GM11168 (cell line): ENCODE measurements around the gene APOL6.
"Not testable (repeated sequence)": the region's sequence is repeated elsewhere in the genome, so short reads cannot be mapped to it uniquely, and the experiment has no call there.

Source experiments
- in situ Hi-C: fragments of 300-500 bp; cut with MboI; formaldehyde crosslinking; loops from one replicate; pipeline ENCODE4 v1.12.0; 2022; ENCODE audit warnings: low sequenced_read_pairs; ENCODE audit not compliant: unreplicated experiment

APOL6 gene

DNA sequence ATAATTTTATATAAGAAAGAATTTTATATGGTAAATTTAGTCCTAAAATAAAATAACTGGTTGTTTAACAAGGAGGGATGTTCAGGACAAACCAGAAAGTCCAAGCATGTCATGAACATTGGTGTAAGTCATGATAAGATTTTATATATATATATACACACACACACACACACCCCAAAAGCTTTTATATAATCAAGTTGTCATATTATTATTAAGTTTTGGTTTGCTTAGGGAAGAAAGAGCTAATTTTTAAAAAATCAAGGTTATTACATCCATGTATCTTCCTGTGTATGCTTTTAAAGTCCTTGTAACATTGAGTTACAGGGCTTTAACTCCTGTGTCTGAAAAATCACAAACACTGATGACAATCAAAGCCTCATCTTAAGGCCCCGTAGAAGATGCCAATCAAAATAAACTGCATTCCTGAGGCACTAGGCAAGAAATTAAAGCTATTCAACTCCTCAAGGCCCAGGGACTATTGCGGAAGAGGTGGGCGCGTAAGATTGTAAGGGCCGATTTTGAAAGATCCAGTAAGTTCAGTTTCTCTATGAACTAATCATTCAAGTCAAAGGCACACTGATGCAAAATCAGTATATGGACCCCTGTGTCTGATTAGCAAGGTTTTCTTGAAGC is 16.8 kb downstream of the APOL6 start:
- in situ Hi-C loops: no loop called here

DNA sequence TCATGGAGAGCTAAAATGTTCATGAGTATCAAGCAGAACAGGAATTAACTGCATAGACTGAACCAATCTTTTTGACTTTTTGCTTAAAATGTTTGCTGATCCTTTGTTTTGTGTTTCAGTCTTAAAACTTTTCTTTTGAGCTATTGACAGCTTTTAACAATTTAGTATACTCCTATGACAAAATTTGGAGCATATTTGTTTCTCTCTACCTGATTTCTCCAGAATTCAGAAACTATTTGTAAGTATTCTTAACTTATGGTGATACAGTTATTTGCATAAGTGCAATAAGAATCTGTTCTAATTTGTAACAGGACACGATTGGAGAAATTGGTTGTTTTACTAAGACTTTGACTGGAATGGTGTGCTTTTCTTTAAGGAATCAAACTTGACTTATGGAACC is 18.5 kb downstream of the APOL6 start:
- in situ Hi-C loops: not testable (repeated sequence)

DNA sequence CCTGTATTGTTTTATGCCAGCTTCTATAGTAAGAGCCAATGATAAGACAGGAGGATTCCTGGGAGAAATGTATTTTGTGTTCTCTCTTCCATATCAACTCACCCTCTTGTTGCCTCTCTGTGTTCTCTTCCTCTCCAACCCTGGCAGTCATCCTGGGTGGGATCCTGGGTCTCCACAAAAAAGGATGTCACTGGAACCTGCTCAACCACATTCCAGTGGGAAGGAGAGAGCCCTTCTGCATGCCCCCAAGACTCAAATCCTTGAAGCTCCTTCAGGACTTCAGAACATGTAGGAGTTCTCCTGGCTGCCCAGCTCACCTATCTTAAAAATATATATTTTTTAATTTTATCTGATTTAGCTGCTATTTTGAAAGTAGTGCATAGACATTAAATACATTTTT is 26.1 kb downstream of the APOL6 start:
- in situ Hi-C loops: no loop called here

DNA sequence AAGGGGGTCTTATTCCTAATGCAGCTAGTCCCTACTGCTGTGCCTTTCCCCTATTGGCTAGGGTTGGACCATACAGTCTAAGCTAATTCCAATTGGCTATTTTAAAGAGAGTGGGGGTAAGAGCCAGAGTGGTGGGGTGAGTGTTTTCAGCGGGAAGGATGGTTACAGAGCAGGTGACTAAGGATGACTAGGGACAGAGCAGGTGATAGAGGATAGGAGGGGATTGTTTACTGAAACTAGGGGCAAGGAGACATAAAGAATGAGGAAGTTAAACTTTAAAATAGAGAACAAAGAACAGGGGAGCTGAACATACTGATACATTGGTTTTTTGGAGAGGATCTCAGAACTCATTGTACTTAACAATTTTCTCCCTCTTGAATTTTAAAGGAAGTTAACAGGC is 27.8 kb downstream of the APOL6 start:
- in situ Hi-C loops: not testable (repeated sequence)

- in situ Hi-C loops: no loop called here
Measured at GRCh38 chr22:35677460-35678187, 29.4 kb downstream of the APOL6 start.

DNA sequence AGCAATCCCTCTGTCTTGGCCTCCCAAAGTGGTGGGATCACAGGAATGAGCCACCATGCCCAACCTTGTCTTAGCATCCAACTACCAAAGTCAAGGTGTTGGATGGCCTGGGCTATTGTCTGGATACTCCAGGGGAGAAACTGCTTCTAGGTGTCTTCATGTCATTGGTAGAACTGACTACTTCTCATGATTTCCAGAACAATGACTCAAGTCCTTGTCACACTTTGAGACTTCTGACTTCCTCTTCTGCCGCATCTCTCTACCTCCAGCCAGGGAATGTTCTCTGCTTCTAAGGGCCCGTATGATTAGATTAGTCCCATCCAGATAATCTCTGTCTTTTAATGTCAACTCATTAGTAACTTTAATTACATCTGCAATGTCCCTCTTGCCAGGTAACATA is 30.6 kb downstream of the APOL6 start:
- in situ Hi-C loops: no loop called here

DNA sequence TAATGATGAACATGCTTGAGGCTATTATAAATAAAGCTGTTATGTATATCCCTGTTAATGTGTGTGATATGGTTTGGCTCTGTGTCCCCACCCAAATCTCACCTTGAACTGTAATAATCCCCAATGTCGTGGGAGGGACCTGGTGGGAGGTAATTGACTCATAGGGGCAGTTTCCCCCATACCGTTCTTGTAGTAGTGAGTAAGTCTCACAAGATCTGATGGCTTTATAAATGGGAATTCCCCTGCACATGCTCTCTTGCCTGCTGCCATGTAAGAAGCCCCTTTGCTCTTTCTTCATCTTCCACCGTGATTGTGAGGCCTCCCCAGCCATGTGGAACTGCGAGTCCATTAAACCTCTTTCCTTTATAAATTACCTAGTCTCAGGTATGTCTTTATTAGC is 31.2 kb downstream of the APOL6 start:
- in situ Hi-C loops: not testable (repeated sequence)

DNA sequence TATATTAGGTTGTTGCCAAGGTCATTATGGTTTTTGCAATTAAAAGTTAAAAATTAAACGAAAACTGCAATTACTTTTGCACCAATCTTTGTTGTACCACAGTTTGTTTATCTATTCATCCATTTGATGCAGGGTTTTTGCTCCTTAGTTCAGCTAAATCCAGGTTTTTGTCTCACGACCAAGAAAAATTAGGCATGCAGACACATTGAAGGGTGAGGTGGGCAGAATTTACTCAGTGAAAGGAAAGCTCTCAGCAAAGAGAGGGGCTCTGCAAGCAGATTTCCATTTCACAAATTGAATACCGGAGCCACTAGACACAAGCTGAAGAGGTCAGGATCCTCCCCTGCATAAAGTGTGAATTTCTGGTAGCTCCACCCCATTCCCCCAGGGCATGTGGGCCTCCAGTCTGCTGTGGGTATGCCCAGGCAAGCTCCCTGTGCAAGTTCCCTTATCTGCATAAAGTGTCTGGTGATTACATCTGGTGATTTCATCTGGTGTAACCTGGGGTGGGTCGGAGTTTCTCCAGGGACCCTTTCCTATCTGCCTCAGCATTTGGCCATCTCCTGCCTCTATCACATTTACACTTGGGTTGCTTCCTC is 33.3 kb downstream of the APOL6 start:
- in situ Hi-C loops: no loop called here

DNA sequence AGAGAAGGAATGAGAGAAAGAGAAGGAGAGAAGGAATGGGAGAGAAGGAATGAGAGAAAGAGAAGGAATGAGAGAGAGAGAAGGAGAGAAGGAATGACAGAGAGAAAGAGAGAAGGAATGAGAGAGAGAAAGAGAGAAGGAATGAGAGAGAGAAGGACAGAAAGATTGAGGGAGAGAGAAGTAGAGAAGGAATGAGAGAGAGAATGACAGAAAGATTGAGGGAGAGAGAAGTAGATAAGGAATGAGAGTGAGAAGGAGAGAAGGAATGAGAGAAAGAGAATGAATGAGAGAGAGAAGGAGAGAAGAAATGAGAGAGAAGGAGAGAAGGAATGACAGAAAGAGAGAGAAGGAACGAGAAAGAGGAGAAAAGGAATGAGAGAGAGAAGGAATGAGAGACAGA is 35.3 kb downstream of the APOL6 start:
- in situ Hi-C loops: no loop called here

- in situ Hi-C loops: no loop called here
Measured at GRCh38 chr22:35684270-35684700, 36.0 kb downstream of the APOL6 start.

DNA sequence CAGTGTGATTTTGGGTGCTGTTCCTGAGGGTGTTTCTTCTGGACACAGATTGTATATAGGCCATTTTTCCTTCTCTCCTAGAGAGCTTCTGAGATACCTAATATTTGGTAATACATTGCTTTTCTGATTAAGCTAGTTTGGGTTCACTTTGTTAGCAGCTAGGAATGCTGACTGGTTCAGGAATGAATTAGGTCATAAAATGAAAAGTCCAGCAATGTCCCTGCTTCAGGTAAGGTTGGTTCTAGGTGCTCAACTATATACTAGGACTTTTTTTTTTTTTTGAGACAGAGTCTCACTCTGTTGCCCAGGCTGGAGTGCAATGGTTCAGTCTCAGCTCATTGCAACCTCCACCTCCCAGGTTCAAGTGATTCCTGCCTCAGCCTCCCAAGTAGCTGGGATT is 36.5 kb downstream of the APOL6 start:
- in situ Hi-C loops: no loop called here

- in situ Hi-C loops: no loop called here
Measured at GRCh38 chr22:35685731-35686130, 37.5 kb downstream of the APOL6 start.

DNA sequence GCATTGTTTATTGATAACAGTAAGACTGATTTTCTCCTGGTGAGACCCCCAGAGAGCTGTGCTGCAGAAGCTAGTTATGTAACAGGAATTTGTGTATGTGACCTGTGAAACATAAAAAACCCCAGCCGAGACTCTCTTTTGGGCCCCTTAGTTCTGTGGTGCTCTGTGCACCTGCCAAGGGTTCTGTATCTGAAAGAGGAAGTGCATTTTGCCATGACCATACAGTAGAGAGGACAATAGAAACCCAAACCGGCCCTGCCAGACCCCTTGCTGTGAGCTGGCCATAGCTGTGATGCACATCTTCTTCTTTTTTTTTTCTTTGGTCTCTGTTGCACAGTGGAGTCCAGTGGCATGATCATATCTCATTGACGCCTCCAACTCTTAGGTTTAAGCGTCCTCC is 38.1 kb downstream of the APOL6 start:
- in situ Hi-C loops: no loop called here

GRCh38 chr22:35687461-35687860 is 39.2 kb downstream of the APOL6 start:
- in situ Hi-C loops: no loop called here

GRCh38 chr22:35688913-35689675 is 40.8 kb downstream of the APOL6 start:
- in situ Hi-C loops: no loop called here

- in situ Hi-C loops: no loop called here
Measured at GRCh38 chr22:35690001-35690400, 41.8 kb downstream of the APOL6 start.

DNA sequence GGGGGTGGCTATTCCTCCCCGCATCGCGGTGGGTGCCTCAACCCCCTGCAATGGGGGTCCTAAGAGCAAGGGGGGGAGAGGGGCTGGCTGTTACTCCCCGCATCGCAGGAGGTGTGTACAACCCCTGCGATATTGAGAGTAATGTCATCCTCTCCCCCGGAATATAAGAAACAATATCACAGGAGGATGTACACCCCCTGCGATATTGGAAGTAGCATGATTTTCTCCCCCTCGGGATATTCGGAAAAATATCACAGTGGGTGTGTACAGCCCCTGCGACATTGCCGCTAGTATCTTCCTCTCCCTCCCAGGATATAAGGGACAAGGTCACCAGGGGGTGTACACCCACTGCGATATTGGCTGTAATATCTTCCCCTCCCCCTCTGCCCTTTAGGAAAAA is 47.0 kb downstream of the APOL6 start:
- in situ Hi-C loops: no loop called here

DNA sequence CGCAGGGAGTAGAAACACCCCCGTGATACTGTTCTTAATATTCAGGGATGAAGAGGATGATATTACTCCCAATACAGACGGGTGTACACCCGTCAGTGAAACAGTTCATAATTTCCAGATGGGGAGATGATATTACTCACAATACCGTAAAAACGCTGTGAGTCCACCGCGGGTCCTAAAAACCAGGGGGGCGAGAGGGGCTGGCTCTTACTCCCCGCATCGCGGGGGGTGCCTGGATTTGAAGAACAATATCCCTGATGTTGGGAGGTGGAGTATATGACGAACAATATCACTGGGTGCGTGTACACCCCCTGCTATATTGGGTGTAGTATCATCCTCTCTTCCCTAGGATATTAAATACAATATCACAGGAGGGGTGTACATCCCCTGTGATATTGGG is 48.9 kb downstream of the APOL6 start:
- in situ Hi-C loops: no loop called here

- in situ Hi-C loops: not testable (repeated sequence)
Measured at GRCh38 chr22:35699852-35700251, 51.6 kb downstream of the APOL6 start.

DNA sequence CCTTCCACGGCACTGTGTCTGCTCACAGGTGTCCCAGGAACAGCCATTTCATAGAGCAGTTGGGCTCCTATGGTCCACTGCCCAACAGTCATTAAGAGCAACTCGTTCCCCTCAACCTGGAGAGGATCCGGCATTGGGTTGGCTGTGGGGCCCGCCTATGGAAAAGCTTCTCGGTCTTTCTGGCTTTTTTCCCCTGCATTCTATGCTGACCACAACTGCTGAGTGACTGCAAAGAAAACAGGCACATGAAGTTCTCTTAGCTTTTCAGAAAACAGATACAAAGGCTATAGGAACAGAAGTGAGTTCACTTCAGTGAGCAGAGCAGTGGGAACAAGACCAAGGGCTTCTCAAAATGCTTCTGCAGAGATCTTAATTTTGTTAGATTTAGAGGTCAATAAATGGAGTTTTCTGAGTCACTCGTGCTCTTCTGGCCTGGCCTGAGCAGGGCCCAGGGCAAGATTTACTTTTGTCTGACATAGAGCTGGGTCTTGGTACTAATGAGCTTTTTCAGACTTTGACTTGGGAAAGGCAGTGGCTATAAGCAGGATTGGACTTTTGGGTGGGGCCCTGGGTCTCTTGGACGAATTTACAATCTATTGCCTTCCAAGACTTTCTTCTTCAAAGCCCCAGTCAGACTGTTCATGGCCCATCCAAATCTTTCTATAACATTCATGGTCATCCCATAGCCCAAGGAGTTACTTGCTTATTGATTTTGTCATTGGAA is 55.8 kb downstream of the APOL6 start:
- in situ Hi-C loops: no loop called here
